H9 (cell line): ENCODE results near the gene MAMDC4. TPM values are rescaled to one million over a fixed set of nuclear protein-coding genes. Genes with fewer than 3 reads are reported as not detected.
A peak's percentile ranks its signal among the peaks of the same experiment; 100 is the strongest.

Experiments used
- DNase-seq: peaks from one replicate; pipeline ENCODE4 v3.0.0-alpha.2; 2017
- H2AFZ ChIP-seq: one replicate; pipeline ENCODE4 v1.6.1; 2013; ENCODE audit warnings: mild to moderate bottlenecking, low read length, control low read depth, moderate library complexity
- H2AK5ac ChIP-seq: 2 replicates; pipeline ENCODE4 v1.6.1; 2013; ENCODE audit warnings: low read length, control low read depth, mixed read lengths; ENCODE audit not compliant: insufficient read length
- H2BK120ac ChIP-seq: one replicate; pipeline ENCODE4 v1.6.1; 2013; ENCODE audit warnings: low read depth, mild to moderate bottlenecking, low read length, control low read depth, inconsistent platforms; ENCODE audit not compliant: poor library complexity, severe bottlenecking
- H2BK12ac ChIP-seq: 2 replicates; pipeline ENCODE4 v1.6.1; 2013; ENCODE audit warnings: low read length, control low read depth, mixed read lengths, low read depth; ENCODE audit not compliant: insufficient read length
- H2BK15ac ChIP-seq: 2 replicates; pipeline ENCODE4 v1.6.1; 2013; ENCODE audit warnings: low read depth, low read length, control low read depth
- H2BK20ac ChIP-seq: one replicate; pipeline ENCODE4 v1.6.1; 2013; ENCODE audit warnings: low read depth, mild to moderate bottlenecking, low read length, control low read depth, inconsistent platforms; ENCODE audit not compliant: poor library complexity, severe bottlenecking
- H2BK5ac ChIP-seq: 2 replicates; pipeline ENCODE4 v1.6.1; 2013; ENCODE audit warnings: low read length, control low read depth, mixed read lengths; ENCODE audit not compliant: insufficient read length
- H3K14ac ChIP-seq: 2 replicates; pipeline ENCODE4 v1.6.1; 2013; ENCODE audit warnings: low read length, control low read depth; ENCODE audit not compliant: insufficient read depth
- H3K18ac ChIP-seq: 2 replicates; pipeline ENCODE4 v1.6.1; 2013; ENCODE audit warnings: low read depth, mild to moderate bottlenecking, mixed read lengths, low read length, control low read depth; ENCODE audit not compliant: insufficient read length
- H3K23ac ChIP-seq: 2 replicates; pipeline ENCODE4 v1.6.1; 2013; ENCODE audit warnings: low read length, control low read depth, mixed read lengths, low read depth; ENCODE audit not compliant: insufficient read length
- H3K23me2 ChIP-seq: 2 replicates; pipeline ENCODE4 v1.6.1; 2013; ENCODE audit warnings: low read depth, mild to moderate bottlenecking, mixed read lengths, low read length, control low read depth; ENCODE audit not compliant: insufficient read length, poor library complexity, severe bottlenecking
- H3K27ac ChIP-seq: 2 replicates; pipeline ENCODE4 v1.5.1; 2013; ENCODE audit warnings: low read length, control low read depth, mixed read lengths, low read depth; ENCODE audit not compliant: insufficient read length
- H3K27me3 ChIP-seq: 2 replicates; pipeline ENCODE4 v1.6.1; 2013; ENCODE audit warnings: low read length, control low read depth, inconsistent platforms; ENCODE audit not compliant: insufficient read depth
- H3K4ac ChIP-seq: 2 replicates; pipeline ENCODE4 v1.6.1; 2013; ENCODE audit warnings: low read depth, mild to moderate bottlenecking, control low read depth, inconsistent platforms, low read length, moderate library complexity
- H3K4me1 ChIP-seq: 2 replicates; pipeline ENCODE4 v1.6.1; 2013; ENCODE audit warnings: low read length, control low read depth, inconsistent platforms; ENCODE audit not compliant: insufficient read depth
- H3K4me2 ChIP-seq: 2 replicates; pipeline ENCODE4 v1.6.1; 2013; ENCODE audit warnings: low read length, control low read depth, mixed read lengths; ENCODE audit not compliant: insufficient read length, insufficient read depth
- H3K56ac ChIP-seq: 2 replicates; pipeline ENCODE4 v1.6.1; 2013; ENCODE audit warnings: low read depth, mild to moderate bottlenecking, mixed read lengths, low read length, control low read depth; ENCODE audit not compliant: insufficient read length
- H3K79me1 ChIP-seq: 2 replicates; pipeline ENCODE4 v1.6.1; 2013; ENCODE audit warnings: low read depth, mild to moderate bottlenecking, moderate library complexity, low read length, control low read depth, inconsistent platforms; ENCODE audit not compliant: insufficient read depth, poor library complexity, severe bottlenecking
- H3K79me2 ChIP-seq: 2 replicates; pipeline ENCODE4 v1.6.1; 2013; ENCODE audit warnings: low read length, control low read depth, inconsistent platforms; ENCODE audit not compliant: insufficient read depth
- H3K9ac ChIP-seq: 2 replicates; pipeline ENCODE4 v1.6.1; 2013; ENCODE audit warnings: low read length, control low read depth, mixed read lengths; ENCODE audit not compliant: insufficient read length; ENCODE audit errors: extremely low read depth
- H3K9me3 ChIP-seq: one replicate; pipeline ENCODE4 v1.6.1; 2013; ENCODE audit warnings: low read depth, low read length, inconsistent platforms; ENCODE audit not compliant: control insufficient read depth
- H3T11ph ChIP-seq: one replicate; pipeline ENCODE4 v1.6.1; 2013; ENCODE audit warnings: mild to moderate bottlenecking, low read length, control low read depth, inconsistent platforms
- H4K20me1 ChIP-seq: one replicate; pipeline ENCODE4 v1.6.1; 2013; ENCODE audit not compliant: control insufficient read depth, insufficient read length, insufficient read depth
- H4K5ac ChIP-seq: 2 replicates; pipeline ENCODE4 v1.6.1; 2013; ENCODE audit warnings: low read depth, mild to moderate bottlenecking, mixed read lengths, low read length, control low read depth; ENCODE audit not compliant: insufficient read length
- H4K8ac ChIP-seq: replicated peaks from 2 replicates; pipeline ENCODE4 v1.6.1; 2013; ENCODE audit warnings: low read length, control low read depth, mixed read lengths, low read depth; ENCODE audit not compliant: insufficient read length
- H4K91ac ChIP-seq: 2 replicates; pipeline ENCODE4 v1.6.1; 2013; ENCODE audit warnings: low read depth, mild to moderate bottlenecking, moderate library complexity, mixed read lengths, low read length, control low read depth; ENCODE audit not compliant: insufficient read length
- H3K27ac Mint-ChIP-seq, 3 experiments: 2 replicates in 2 of 3; 3 replicates in 1 of 3; pipeline ENCODE4 v1.8.0; 2020 to 2021; ENCODE audit warnings: mixed read lengths in 3 of 3, mild to moderate bottlenecking in 1 of 3, moderate library complexity in 1 of 3
- H3K27me3 Mint-ChIP-seq: 2 replicates; pipeline ENCODE4 v1.8.0; 2021; ENCODE audit warnings: low read depth, mild to moderate bottlenecking, moderate library complexity, mixed read lengths
- H3K36me3 Mint-ChIP-seq, 3 experiments: 2 replicates in 2 of 3; 3 replicates in 1 of 3; pipeline ENCODE4 v1.8.0; 2020 to 2021; ENCODE audit warnings: low read depth in 3 of 3, mixed read lengths in 3 of 3; ENCODE audit not compliant: insufficient read depth in 1 of 3
- H3K4me1 Mint-ChIP-seq, 2 experiments: 2 replicates each; pipeline ENCODE4 v1.8.0; 2020; ENCODE audit warnings: mixed read lengths in 2 of 2
- H3K4me3 Mint-ChIP-seq, 2 experiments: 2 replicates in 1 of 2; 3 replicates in 1 of 2; pipeline ENCODE4 v1.8.0; 2020 to 2021; ENCODE audit warnings: mild to moderate bottlenecking in 2 of 2, mixed read lengths in 2 of 2, moderate library complexity in 1 of 2
- H3K9me3 Mint-ChIP-seq, 2 experiments: 2 replicates in 1 of 2; 3 replicates in 1 of 2; pipeline ENCODE4 v1.8.0; 2020; ENCODE audit warnings: mild to moderate bottlenecking in 2 of 2, mixed read lengths in 2 of 2, moderate library complexity in 1 of 2
- CTCF ChIP-seq: fragments of 200-600 bp; sonication (generic); conservative IDR thresholded peaks from 3 replicates; pipeline ENCODE4 v1.8.0; 2021; ENCODE audit warnings: antibody characterized with exemption, mild to moderate bottlenecking
- WGBS: extraction: QIAGEN DNeasy Blood & Tissue Kit; methylation state at CpG from one replicate; pipeline ENCODE4 v1.1.7; 2013; ENCODE audit warnings: missing lambda C conversion rate, low lambda C conversion rate, mixed read lengths; ENCODE audit not compliant: insufficient read length; ENCODE audit errors: extremely low coverage; 5-methylcytosine and 5-hydroxymethylcytosine counted together
- total RNA-seq: library from RNA; stranded (reverse); gene quantifications from 2 replicates; pipeline ENCODE4 v1.2.1, GENCODE V29; 2021

The MAMDC4 gene
- total RNA-seq, 1 experiment from 2014 or later: 9.2 TPM

DNA sequence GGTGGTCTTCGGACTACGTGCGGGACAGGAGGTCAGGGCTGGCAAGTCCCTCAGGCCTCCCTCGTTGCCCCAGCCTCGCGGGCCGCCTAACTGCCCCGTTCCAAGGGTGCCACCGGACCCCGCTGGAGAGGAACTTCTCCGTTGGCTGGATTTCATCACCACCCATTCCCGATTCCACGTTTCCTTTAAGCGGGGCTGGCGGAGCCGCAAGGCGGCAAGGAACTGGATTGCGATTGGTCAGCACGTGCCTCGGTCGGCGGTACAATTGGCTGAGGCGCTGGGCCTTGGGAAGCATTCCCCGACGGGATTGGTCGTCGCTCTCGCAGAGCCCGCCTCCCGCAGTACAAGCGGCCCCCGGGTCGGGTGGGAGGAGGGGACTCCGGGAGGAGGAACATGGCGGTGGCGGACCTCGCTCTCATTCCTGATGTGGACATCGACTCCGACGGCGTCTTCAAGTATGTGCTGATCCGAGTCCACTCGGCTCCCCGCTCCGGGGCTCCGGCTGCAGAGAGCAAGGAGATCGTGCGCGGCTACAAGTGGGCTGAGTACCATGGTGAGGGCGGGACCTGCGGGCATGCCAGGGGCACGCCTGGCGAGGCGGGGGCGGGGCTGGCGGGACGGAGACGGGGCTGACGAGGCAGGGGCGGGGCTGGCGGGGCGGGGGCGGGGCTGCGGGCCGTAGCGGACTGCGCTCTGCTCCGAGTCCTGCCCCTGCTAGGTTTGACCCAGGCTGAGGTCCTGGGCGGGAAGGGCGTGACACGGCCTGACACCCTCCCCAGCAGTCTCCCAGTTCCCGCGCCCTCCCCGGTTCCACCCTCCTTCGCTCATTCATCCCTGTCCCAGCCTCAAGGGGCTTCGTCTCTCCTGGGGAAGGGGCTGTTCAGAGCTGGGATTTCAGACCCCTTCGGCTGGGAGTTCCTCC is 2.8 kb upstream of the MAMDC4 start, which contains the start of gene PHPT1:
PHPT1 (plus strand) TSS at position 372 of the 922 bp plus-strand sequence; CDS start at position 394, 22 bp downstream.
- no peaks in the 10 kb centered on the region for H4K20me1 ChIP-seq
- peak within 1 kb of the TSS; percentile 95 to 98 (median 97); a peak in 6 of 7 replicates for H3K27ac Mint-ChIP-seq
- WGBS: no CpG with 5 or more reads among the region's 77 CpGs

More for the DNA sequence above, 2.8 kb upstream of the MAMDC4 start, which contains the start of gene PHPT1:
- no peak within 1 kb of the TSS for H2BK12ac ChIP-seq
- no peaks in the 10 kb centered on the region for H3K79me1 ChIP-seq
- H3K14ac ChIP-seq: peak within 1 kb of the TSS; percentile 97
- H3T11ph ChIP-seq: no peak within 1 kb of the TSS
- no peaks in the 10 kb centered on the region for H3K9me3 ChIP-seq
- no peak within 1 kb of the TSS for H3K56ac ChIP-seq
- no peak within 1 kb of the TSS for H4K91ac ChIP-seq
- peak within 1 kb of the TSS; percentile 96 for H3K18ac ChIP-seq
- H4K5ac ChIP-seq: no peak within 1 kb of the TSS
- H3K36me3 Mint-ChIP-seq: peaks cover 0 to 12% (median 10%) of the 10 kb centered on the region in 3 experiments; a peak in 4 of 7 replicates
- no peak within 1 kb of the TSS for H2BK20ac ChIP-seq
- H3K4me3 Mint-ChIP-seq: peak within 1 kb of the TSS; percentile 91 to 93
- no peak within 1 kb of the TSS for H2AFZ ChIP-seq
- no peak within 1 kb of the TSS for H4K8ac ChIP-seq
- H3K4me1 Mint-ChIP-seq: peaks cover 2 to 5% of the 10 kb centered on the region in 2 experiments; a peak in 3 of 4 replicates
- peaks cover 2% of the 10 kb centered on the region for H3K27me3 Mint-ChIP-seq
- H2BK5ac ChIP-seq: no peak within 1 kb of the TSS
- no peak within 1 kb of the TSS for H3K27ac ChIP-seq
- H3K79me2 ChIP-seq: no peaks in the 10 kb centered on the region
- no peak within 1 kb of the TSS for H2BK15ac ChIP-seq
- H3K4me2 ChIP-seq: peak within 1 kb of the TSS; percentile 78
- peaks cover 8% of the 10 kb centered on the region for H3K23me2 ChIP-seq
- H3K23ac ChIP-seq: no peak within 1 kb of the TSS
- H2AK5ac ChIP-seq: no peak within 1 kb of the TSS
- no peak within 1 kb of the TSS for H3K4ac ChIP-seq
- peak; percentile 99 for DNase-seq
- no peak within 1 kb of the TSS for H2BK120ac ChIP-seq
- TF ChIP-seq CTCF: no peak
- no peaks in the 10 kb centered on the region for H3K4me1 ChIP-seq
- H3K27me3 ChIP-seq: no peaks in the 10 kb centered on the region
- H3K9me3 Mint-ChIP-seq: no peaks in the 10 kb centered on the region
- peak within 1 kb of the TSS; percentile 75 for H3K9ac ChIP-seq
